ENCODE data around the gene SCN10A. TPM values are rescaled to one million over a fixed set of nuclear protein-coding genes. Genes with fewer than 3 reads are reported as not detected.

SCN10A gene
- total RNA-seq, 1 donor from 2014 or later = not detected

GRCh38 chr3:38746641-38747040, 69.4 kb downstream of the SCN10A start:
- Mint-ChIP-seq H3K36me3 (ENCODE audit: unreplicated experiment) (no peaks in the 10 kb centered on the region), H3K4me1 (ENCODE audit: unreplicated experiment) (no peaks in the 10 kb centered on the region), H3K4me3 (ENCODE audit: unreplicated experiment) (no peak overlapping the region), H3K9me3 (ENCODE audit: unreplicated experiment) (no peaks in the 10 kb centered on the region), H3K27me3 (ENCODE audit: unreplicated experiment) (no peaks in the 10 kb centered on the region), H3K27ac (ENCODE audit: unreplicated experiment) (no peak overlapping the region)
- no peak for TF ChIP-seq CTCF (IDR thresholded peaks at IDR 0.05)
- no peak for DNase-seq (ENCODE audit: extremely low spot score, unreplicated experiment)

GRCh38 chr3:38743043-38743442, 73.0 kb downstream of the SCN10A start:
- Mint-ChIP-seq H3K27ac (ENCODE audit: unreplicated experiment) (no peak overlapping the region), H3K4me3 (ENCODE audit: unreplicated experiment) (no peak overlapping the region), H3K9me3 (ENCODE audit: unreplicated experiment) (no peaks in the 10 kb centered on the region), H3K4me1 (ENCODE audit: unreplicated experiment) (no peaks in the 10 kb centered on the region), H3K36me3 (ENCODE audit: unreplicated experiment) (no peaks in the 10 kb centered on the region), H3K27me3 (ENCODE audit: unreplicated experiment) (no peaks in the 10 kb centered on the region)
- no peak for DNase-seq (ENCODE audit: extremely low spot score, unreplicated experiment)
- no peak for TF ChIP-seq CTCF (IDR thresholded peaks at IDR 0.05)

GRCh38 chr3:38742550-38742949, 73.5 kb downstream of the SCN10A start:
- no peak overlapping the region for H3K27ac Mint-ChIP-seq (ENCODE audit: unreplicated experiment)
- no peak overlapping the region for H3K4me3 Mint-ChIP-seq (ENCODE audit: unreplicated experiment)
- H3K27me3 Mint-ChIP-seq (ENCODE audit: unreplicated experiment) = no peaks in the 10 kb centered on the region
- no peaks in the 10 kb centered on the region for H3K9me3 Mint-ChIP-seq (ENCODE audit: unreplicated experiment)
- no peaks in the 10 kb centered on the region for H3K4me1 Mint-ChIP-seq (ENCODE audit: unreplicated experiment)
- no peak for TF ChIP-seq CTCF (IDR thresholded peaks at IDR 0.05)
- H3K36me3 Mint-ChIP-seq (ENCODE audit: unreplicated experiment) = no peaks in the 10 kb centered on the region
- no peak for DNase-seq (ENCODE audit: extremely low spot score, unreplicated experiment)

GRCh38 chr3:38740537-38740936, 75.5 kb downstream of the SCN10A start:
- DNase-seq (ENCODE audit: extremely low spot score, unreplicated experiment) = no peak
- no peaks in the 10 kb centered on the region for H3K36me3 Mint-ChIP-seq (ENCODE audit: unreplicated experiment)
- no peak for TF ChIP-seq CTCF (IDR thresholded peaks at IDR 0.05)
- H3K4me3 Mint-ChIP-seq (ENCODE audit: unreplicated experiment) = no peak overlapping the region
- H3K9me3 Mint-ChIP-seq (ENCODE audit: unreplicated experiment) = no peaks in the 10 kb centered on the region
- H3K27ac Mint-ChIP-seq (ENCODE audit: unreplicated experiment) = no peak overlapping the region
- no peaks in the 10 kb centered on the region for H3K4me1 Mint-ChIP-seq (ENCODE audit: unreplicated experiment)
- no peaks in the 10 kb centered on the region for H3K27me3 Mint-ChIP-seq (ENCODE audit: unreplicated experiment)

- Mint-ChIP-seq H3K36me3 (ENCODE audit: unreplicated experiment) (no peaks in the 10 kb centered on the region), H3K9me3 (ENCODE audit: unreplicated experiment) (no peaks in the 10 kb centered on the region), H3K4me3 (ENCODE audit: unreplicated experiment) (no peak overlapping the region), H3K4me1 (ENCODE audit: unreplicated experiment) (no peaks in the 10 kb centered on the region), H3K27ac (ENCODE audit: unreplicated experiment) (no peak overlapping the region), H3K27me3 (ENCODE audit: unreplicated experiment) (no peaks in the 10 kb centered on the region)
- DNase-seq (ENCODE audit: extremely low spot score, unreplicated experiment) = no peak
- TF ChIP-seq CTCF (IDR thresholded peaks at IDR 0.05) = no peak
Observed at GRCh38 chr3:38739931-38740330, 76.1 kb downstream of the SCN10A start.
